NCI-H1694 treated with DMSO at 0.1 percent for 48 hours (cell line): Measurements from ENCODE around the gene P2RX4.
"Not testable (repeated sequence)": the region's sequence is repeated elsewhere in the genome, so short reads cannot be mapped to it uniquely, and the experiment has no call there.

Experiments
- DNase-seq: peaks from one replicate; lab custom pipeline; 2025; lab: John Stamatoyannopoulos, UW

P2RX4 gene

DNA sequence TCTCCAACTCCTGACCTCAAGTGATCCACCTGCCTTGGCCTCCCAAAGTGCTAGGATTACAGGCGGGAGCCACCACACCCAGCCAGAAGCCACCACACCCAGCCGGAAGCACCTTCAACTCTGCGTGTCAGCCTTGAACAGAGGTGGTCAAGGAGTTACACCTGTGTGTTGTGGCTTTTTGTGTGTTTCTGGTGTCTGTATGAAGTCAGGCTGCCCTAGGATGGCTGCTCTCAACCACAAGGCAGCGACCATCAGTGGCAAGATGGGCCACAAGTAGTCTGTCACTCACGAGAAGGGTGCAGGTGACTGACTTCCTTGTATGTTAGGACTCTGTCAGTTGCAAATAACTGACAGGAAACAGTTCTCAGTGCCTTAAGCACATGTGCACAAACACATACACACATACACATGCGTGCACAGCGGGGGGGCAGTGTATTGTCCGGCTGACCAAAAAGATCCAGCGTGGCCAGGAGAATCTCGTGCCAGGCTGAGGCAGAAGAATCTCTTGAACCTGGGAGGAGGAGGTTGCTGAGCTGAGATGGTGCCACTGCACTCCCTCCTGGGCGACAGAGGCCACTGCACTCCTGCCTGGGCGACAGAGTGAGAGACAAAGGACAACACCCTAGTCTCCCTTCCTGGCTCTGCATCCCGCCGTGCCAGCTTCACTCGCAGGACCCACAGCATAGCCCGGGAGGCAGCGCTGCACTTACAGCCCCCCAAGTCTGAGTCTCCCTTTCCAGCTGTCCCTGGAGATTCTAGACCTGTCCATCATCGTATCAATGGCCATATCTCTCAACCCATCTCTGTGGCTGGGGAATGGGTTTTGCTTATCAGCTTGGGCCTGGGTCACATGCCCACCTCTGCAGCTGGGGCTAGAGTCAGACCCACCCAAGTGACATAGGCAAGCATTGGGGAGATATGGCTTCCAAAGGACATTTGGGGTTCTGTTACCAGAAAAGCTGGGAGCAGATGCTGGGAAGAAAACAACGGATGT, 13.7 kb downstream of the P2RX4 start:
- DNase-seq: no peak

DNA sequence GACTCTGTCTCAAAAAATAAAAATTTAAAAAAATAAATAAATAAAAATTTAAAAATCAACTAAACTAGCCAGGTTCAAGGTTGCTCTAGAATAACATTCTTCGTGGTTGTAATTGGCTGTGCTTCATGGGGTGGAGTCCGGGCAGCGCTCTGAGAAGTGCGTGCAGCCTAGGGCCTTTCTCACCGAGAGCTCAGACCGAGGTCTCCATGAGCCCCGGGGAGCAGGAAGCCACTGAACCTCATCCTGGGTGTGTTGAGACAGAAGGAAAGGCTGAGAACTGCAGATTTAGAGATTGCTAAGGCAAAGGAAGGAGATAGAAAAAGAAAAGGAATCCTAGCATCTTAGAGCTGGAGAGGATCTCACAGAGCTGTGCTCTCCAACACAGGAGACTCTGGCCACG, 14.7 kb downstream of the P2RX4 start:
- DNase-seq: no peak

DNA sequence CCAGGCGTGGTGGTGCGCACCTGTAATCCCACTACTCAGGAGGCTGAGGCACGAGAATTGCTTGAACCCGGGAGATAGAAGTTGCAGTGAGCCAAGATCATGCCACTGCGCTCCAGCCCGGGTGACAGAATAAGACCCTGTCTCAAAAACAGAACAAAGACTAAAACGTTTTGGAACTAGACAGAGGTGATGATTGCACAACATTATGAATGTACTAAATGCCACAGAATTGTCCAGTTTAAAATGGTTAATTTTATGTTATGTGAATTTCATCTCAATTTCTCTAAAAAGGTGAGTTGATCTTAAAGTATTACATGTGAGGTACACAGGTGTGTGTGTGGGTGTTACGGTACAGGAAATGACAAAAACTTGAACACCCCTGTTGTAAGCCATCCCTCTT, 16.5 kb downstream of the P2RX4 start:
- no peak for DNase-seq

DNA sequence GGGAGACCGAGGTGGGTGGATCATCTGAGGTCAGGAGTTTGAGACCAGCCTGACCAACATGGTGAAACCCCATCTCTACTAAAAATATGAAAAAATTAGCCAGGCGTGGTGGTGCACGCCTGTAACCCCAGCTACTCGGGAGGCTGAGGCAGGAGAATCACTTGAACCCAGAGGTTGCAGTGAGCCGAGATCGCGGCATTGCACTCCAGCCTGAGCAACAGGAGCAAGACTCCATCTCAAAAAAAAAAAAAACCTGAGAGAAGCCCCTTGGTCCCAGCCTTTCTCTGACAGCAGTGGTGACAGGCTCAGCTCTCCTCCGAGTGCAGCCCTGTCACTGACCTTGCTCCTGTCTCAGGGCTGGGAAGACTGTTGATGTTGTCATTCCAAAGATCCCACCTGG, 16.9 kb downstream of the P2RX4 start:
- DNase-seq: not testable (repeated sequence)

DNA sequence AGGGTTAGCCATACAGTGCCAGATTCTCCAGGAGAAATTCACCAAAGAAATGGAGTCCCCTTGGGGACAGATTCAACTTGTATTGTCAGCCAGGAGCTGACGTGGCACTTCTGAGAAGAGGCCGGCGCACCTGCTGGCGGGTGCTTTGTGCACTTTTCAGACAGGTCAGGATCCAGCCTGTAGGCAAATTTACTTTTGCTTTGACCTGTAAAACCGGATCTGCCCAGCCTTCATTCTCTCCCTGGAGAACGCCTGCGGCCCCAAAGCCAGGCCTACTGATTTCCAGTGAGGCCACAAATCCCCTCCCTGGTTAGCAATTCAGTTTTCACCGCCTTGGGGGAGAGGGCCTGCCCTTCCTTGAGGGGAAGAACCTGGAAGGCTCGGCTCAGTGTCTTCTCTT, 17.4 kb downstream of the P2RX4 start:
- no peak for DNase-seq

DNA sequence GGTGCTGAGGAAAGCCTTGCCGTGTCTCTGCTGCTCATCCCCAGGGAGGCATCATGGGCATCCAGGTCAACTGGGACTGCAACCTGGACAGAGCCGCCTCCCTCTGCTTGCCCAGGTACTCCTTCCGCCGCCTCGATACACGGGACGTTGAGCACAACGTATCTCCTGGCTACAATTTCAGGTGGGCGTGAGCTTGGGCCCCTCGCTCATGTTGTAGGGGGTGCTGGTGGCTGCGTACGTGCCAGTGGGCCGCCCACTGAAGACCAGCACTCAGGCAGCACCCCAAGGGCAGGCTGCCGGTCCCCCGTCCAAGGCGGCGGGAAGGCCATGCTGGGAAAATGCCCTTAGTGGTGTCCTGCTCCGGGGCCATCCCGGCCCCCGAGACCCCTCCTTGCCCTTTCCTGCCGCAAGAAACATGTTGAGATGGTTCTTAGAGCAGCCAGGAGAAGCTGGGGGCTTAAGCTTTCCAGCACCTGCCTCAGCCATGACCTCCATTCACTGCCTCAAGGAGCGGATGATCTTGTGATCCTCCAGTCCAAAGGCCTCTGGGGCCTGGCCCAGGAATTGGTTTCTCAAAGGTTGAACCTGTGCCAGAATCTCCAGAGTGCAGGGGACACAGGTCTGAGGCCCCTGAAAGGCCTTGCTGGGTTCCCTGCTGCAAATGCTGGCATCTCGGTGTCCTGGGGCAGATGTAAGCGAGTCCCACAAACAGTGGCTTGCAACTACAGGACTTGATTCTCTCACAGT, 19.2 kb downstream of the P2RX4 start:
- DNase-seq: no peak

DNA sequence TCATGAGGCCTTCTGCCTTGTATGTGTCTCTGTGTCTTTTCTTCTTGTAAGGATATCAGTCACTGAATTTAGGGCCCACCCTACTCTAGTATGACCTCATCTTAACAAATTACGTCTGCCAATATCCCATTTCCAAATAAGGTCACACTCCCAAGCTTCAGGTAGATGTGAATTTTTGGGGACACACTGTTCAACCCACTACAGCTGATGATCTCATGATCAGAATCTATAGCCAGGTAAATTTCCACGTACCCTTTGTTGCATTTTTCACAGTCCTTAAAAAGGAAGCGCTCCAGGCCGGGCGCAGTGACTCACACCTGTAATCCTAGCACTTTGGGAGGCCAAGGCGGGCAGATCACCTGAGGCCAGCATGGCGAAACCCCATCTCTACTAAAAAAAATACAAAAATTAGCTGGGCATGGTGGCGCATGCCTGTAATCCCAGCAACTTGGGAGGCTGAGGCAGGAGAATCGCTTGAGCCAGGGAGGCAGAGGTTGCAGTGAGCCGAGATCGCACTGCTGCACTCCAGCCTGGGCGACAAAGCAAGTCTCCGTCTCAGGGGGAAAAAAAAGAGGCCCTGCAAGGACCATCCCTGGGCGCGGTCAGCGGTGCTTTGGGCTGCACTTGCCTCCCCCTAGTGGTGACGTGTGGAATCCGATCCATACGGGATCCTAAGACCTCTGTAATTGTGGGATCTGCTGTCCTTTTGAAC, 20.1 kb downstream of the P2RX4 start:
- peak; percentile 3 for DNase-seq

DNA sequence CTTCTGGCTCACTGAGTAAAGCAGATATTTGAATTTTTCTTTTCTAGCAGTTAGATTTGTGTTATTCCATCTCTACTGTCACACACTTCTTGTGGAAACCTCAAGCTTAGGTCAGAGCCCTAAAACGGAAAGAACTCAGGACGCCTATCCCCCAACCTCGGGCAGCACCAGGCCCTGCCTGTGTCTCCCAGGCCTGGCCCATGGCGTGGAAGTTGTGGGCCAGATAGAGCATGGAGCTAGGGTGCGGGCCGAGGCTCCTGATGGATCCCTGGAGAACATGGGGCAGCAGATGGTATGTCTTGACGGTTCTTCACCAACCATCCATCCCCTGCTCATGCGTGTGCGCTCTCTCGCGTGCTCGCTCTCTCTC, 20.6 kb downstream of the P2RX4 start:
- no peak for DNase-seq

DNA sequence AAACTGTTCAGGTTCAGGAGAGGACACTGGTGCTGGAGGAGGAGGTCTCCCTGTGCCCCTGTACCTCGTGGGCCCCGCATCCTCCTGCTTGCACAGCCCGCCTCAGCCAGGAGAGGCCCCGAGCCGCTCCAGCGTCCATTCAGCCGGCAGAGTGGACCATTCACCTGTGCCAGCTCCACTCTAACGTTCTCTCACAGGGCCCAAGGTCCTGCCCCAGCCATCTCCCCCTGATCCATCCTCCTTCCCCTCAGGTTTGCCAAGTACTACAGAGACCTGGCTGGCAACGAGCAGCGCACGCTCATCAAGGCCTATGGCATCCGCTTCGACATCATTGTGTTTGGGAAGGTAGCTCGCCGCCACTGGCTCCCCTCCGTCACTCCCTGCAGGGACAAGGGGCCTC, 22.2 kb downstream of the P2RX4 start:
- no peak for DNase-seq

DNA sequence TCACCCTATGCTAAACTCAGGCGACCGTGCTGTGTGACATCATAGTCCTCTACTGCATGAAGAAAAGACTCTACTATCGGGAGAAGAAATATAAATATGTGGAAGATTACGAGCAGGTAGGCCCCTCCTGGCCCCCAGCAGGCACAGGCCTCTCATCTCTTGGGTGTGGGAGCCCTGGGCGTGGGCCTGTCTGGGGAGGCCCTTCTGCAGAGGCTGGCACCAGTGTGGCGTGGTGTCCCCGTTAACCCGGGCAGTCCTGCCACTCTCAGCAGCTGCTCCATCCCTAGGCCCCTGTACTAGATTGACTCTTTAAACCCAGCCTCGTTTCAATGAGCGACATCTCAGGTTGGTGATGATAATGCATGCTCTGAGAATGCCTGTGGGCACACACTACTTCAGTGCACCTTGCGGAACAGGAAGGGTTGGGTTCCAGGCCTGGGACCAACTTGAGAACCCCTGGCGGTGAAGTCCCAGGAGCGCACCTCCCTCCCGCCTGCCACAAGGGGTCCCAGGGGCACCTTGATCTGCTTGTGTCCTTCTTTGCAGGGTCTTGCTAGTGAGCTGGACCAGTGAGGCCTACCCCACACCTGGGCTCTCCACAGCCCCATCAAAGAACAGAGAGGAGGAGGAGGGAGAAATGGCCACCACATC, 23.2 kb downstream of the P2RX4 start:
- DNase-seq: no peak

DNA sequence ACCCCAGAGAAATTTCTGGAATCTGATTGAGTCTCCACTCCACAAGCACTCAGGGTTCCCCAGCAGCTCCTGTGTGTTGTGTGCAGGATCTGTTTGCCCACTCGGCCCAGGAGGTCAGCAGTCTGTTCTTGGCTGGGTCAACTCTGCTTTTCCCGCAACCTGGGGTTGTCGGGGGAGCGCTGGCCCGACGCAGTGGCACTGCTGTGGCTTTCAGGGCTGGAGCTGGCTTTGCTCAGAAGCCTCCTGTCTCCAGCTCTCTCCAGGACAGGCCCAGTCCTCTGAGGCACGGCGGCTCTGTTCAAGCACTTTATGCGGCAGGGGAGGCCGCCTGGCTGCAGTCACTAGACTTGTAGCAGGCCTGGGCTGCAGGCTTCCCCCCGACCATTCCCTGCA, 23.7 kb downstream of the P2RX4 start:
- no peak for DNase-seq

DNA sequence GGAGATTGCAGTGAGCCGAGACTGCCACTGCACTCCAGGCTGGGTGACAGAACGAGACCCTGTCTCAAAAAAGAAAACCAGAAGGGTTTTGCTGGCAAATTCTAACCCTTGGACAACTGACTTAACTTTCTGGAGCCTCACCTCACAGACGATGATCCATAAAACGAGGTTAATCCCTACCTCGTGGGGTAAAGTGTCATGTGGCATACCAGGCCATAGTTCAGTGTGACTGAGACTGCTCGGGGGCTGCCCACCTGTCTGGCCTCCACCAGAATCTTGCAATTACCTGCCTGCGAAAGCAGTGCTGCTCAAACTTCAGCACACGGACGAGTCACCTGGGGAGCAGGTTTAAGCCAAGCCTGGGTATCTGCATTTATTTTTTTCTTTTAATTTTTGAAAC, 26.8 kb downstream of the P2RX4 start:
- DNase-seq: no peak

DNA sequence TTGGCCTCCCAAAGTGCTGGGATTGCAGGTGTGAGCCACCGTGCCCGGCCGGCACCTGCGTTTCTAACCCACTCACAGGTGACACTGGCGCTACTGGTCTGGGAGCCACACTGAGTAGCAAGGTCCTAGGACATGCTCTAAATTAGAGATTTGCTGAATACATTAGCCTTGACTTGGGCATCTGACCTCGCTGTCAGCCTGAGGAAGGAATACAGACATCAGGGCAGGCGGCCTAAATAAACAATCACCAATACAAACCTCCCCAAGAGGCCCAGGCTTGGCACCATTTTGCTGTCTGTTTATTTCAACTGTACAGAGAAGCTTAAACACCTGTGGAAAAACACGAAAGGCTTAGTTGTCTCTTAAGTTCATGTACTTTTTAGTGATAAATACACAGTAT, 27.5 kb downstream of the P2RX4 start:
- DNase-seq: no peak

DNA sequence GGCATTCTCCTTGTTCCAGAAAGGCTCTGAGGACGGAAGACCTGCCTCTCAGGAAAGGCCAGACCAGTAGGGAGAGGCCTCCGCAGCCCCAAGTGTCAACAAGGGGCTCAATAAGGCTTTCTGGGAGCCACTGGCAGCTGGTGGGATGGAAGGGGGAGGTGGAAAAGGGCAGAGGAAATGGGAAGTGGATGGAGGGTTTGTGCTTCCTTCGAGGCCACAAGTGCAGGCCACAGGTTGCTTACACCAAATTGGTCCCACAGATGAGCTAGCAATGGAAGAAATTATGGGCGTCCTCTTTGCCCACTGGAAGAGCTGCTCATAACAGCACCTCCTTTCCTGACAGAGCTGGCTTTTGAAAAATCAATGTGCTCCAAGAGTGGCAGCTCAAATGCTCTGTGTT, 28.2 kb downstream of the P2RX4 start:
- no peak for DNase-seq

DNA sequence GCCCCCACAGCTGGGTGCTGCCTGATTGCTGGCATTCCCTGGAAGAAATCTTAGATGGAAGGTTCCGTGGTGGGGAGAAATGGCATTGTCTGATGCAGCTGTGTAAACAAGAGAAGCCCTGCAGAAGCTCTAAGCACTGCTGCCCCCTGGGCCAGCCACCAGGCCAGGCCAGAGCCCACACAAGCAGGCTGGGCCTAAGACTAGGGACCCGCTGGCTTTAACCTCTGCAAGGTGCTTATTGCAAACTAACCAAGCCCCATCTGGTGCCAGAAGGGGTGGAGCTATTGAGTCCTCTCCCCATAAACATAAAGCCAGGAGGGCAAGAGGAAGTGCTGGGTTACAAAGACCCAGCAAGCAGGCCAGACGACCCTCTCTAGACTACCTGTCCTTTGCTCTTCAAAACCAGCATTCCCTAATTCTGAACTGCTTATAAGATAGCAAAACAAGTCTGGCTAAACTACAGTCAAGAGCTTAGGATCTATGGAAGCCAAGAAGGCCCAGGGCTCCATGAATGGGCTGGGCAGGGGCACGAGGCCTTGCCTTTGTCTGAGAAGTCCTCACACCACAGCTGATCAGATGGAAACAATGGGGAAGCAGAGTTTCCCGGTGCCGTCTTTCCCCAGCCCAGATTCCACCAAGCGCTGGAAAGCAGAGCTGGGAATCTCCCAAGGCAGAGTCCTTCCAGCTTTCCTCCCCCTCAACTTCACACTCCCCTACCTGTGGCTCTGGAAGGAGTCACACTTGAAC, 28.8 kb downstream of the P2RX4 start:
- DNase-seq: no peak

DNA sequence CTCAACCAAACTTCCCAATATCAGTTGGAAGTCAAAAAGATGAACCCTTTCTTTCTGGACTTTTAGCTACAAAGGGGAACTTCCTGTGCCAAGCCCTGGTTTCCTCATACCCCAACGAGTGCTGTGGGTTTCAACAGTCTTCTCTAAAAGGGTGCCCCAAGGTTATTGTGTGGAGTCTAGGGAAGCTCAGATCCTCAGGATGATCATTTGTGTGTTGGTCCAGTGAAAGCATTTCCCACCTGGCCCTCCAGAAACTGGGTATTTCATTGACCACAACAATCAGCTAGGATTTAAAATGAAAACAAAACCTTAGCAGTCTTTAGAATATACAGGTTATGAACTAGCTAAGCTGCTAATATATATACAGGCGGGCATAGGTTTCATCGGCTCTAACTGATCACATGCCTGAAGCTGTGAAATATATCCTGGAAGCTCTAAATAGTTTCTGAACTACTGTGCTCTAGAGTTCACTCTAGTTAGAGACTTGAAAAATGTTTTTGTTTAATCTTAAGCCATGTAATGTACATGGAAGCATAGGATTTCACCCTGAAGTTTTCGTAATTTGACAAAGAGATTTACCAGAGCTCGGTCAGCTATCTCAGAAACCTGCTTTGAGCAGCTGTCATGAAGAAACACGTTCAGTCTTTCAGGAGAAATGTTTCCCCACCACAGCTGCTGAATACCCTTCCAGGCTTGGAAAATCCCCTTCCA, 29.6 kb downstream of the P2RX4 start:
- no peak for DNase-seq

DNA sequence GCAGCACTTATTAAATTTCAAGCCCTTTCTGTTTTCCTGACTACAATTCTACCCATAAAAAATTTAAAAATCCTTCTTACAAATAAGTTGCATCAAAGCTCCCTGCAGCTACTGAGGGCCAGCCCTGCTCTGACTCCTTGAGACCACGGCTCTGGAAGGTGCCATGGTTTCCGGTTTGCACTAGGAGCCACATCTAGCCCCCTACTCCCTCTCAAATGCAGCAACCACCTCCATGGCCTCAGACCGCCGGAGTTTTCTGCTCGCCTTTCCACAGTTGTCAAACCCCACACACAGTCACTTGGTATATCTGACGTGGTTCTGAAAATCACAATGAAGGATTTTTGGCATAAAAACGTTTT, 30.1 kb downstream of the P2RX4 start:
- DNase-seq: no peak

DNA sequence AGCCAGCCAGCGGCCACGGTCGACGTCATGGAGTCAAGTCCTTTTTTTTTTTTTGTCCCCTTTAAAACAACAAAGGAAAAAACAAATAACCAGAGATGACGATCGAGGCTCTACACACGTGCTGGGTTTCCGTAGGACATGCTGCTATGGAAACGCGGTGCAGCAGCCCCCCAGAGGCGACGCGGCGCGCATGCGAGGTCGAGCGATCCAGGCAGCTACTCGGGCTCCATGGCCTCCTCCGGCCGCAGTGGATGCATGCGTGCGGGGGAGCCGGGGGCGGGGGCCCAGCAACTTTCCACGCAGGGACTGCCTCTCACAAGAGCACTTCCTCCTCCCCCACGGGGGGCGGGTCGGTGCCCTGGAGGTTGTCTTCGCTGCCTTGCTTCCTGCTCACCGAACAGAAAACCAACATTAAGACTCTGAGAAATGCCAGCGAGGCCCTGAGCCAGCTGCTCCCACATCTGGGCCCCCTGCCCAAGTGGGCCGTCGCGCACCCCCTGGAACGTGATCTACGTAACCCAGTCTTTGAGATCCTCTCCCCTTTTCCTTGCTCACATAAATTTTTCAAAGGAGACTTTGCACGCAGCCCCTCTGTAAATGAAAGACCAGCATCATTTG, 30.7 kb downstream of the P2RX4 start:
- no peak for DNase-seq

DNA sequence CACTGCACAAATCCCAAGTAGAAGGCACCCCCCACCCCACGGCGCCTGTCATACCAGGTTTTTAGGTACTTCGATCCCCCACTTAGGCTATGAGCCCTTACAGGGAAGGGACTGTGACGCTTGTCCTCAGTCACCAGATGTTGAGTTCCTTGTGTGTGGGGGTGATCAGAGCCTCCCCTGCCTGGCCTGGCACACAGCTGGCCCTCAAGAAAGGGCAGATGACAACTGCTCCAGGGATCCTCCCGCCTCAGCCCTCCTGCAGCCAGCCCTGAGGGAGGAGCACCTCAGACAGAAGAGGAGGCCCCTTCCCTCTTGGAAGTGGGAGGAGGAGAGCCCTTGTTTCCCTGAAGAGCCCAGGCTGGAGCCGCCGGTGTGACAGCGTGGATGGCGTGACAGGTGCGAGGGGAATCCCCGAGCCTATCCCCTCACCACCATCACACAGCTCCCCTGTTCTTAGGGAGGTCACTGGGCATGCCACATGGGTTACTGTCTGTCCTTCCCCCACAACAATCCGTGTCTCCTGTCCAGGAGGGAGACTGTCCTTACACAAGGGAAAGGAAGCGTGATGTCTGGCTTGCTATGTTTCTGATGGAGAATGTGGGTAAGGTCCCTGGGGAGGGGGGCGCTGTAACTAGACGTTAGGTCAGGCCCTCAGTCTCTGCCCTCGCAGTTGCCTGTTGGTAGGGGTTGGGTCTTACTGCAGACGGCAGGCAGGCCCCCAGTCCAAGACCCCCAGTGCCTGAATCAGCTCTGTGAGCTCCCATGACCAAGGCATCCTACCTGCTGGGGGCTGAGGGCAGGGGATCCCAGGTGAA, 31.4 kb downstream of the P2RX4 start:
- DNase-seq: no peak

DNA sequence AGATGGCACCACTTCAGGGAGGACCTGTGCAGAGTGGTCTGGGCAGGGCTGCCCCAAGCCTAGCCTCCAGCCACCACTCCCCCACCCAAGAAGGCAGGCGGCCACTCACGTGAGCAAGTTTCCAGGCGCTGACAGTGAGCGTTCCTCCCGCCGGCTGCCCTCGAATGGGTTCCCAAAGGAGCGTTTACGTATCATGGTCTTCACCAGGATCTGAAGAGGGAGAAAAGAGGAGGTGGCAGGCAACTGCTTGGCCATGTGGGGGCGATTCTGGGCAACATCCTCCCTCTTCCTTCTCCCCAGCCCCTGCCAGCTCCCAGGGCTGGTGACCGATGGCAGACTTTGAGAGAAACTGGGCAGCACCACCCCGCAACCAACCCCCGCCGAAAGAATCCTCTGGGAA, 35.1 kb downstream of the P2RX4 start:
- DNase-seq: no peak
